HepG2 (cell line): ENCODE results near the gene GALK2. TPM values are rescaled to one million over a fixed set of nuclear protein-coding genes. Genes with fewer than 3 reads are reported as not detected.

Source experiments
- ARNT ChIP-seq: fragments of 450-650 bp; IDR thresholded peaks from 2 replicates; pipeline ENCODE4 v1.6.1; 2017
- HMG20B ChIP-seq: conservative IDR thresholded peaks from 2 replicates; pipeline ENCODE4 v1.6.1; 2016; ENCODE audit warnings: missing genetic modification reagents, missing compliant biosample characterization
- MAFF ChIP-seq: IDR thresholded peaks from 2 replicates; pipeline ENCODE4 v1.6.1; 2011; ENCODE audit warnings: low read depth, low read length, improper control_type of control experiment
- MLXIP ChIP-seq: sonication (generic); formaldehyde crosslinking; IDR thresholded peaks from 2 replicates; pipeline ENCODE4 v1.9.0; 2021; ENCODE audit warnings: missing genetic modification reagents, borderline replicate concordance
- NRL ChIP-seq: sonication (generic); formaldehyde crosslinking; IDR thresholded peaks from 2 replicates; pipeline ENCODE4 v1.5.0; 2020; ENCODE audit warnings: missing genetic modification reagents, mild to moderate bottlenecking, moderate library complexity, borderline replicate concordance
- PRPF4 ChIP-seq: fragments of 200-400 bp; formaldehyde crosslinking; IDR thresholded peaks from 2 replicates; pipeline ENCODE4 v1.6.1; 2016; ENCODE audit warnings: low read length, low read depth; ENCODE audit not compliant: poor library complexity, severe bottlenecking
- STAT6 ChIP-seq: sonication (generic); formaldehyde crosslinking; IDR thresholded peaks from 2 replicates; pipeline ENCODE4 v1.4.0; 2020; ENCODE audit warnings: missing genetic modification reagents, mild to moderate bottlenecking, borderline replicate concordance
- TEF ChIP-seq: sonication (generic); formaldehyde crosslinking; IDR thresholded peaks from 2 replicates; pipeline ENCODE4 v1.5.0; 2020; ENCODE audit warnings: missing genetic modification reagents
- THAP11 ChIP-seq: IDR thresholded peaks from 2 replicates; pipeline ENCODE4 v1.6.1; 2016; ENCODE audit warnings: missing biosample characterization, missing genetic modification reagents
- TMF1 ChIP-seq: sonication (generic); formaldehyde crosslinking; IDR thresholded peaks from 2 replicates; pipeline ENCODE4 v1.8.1; 2022; ENCODE audit warnings: low read depth, missing genetic modification reagents
- TP53 ChIP-seq: sonication (generic); formaldehyde crosslinking; conservative IDR thresholded peaks from 2 replicates; pipeline ENCODE4 v1.4.0; 2020; ENCODE audit warnings: missing genetic modification reagents
- TSC22D2 ChIP-seq: sonication (generic); formaldehyde crosslinking; IDR thresholded peaks from 2 replicates; pipeline ENCODE4 v1.5.1; 2020; ENCODE audit warnings: missing genetic modification reagents, mild to moderate bottlenecking, borderline replicate concordance
- ZBTB3 ChIP-seq: sonication (generic); formaldehyde crosslinking; IDR thresholded peaks from 2 replicates; pipeline ENCODE4 v1.4.0; 2020; ENCODE audit warnings: low read depth, mild to moderate bottlenecking, moderate library complexity, missing genetic modification reagents, borderline replicate concordance
- ZBTB7A ChIP-seq: sonication (generic); formaldehyde crosslinking; IDR thresholded peaks from 2 replicates; pipeline ENCODE4 v1.8.0; 2022; ENCODE audit warnings: mild to moderate bottlenecking, missing genetic modification reagents
- ZEB1 ChIP-seq: IDR thresholded peaks from 2 replicates; pipeline ENCODE4 v1.6.1; 2012; ENCODE audit warnings: mild to moderate bottlenecking, low read depth, inconsistent platforms; ENCODE audit not compliant: insufficient replicate concordance
- ZMYM2 ChIP-seq: sonication (generic); formaldehyde crosslinking; IDR thresholded peaks from 2 replicates; pipeline ENCODE4 v1.8.0; 2022; ENCODE audit warnings: mild to moderate bottlenecking, missing genetic modification reagents
- ZNF275 ChIP-seq: sonication (generic); formaldehyde crosslinking; IDR thresholded peaks from 2 replicates; pipeline ENCODE4 v1.8.0; 2022; ENCODE audit warnings: missing genetic modification reagents, mild to moderate bottlenecking, inconsistent platforms, borderline replicate concordance
- ZNF3 ChIP-seq: IDR thresholded peaks from 2 replicates; pipeline ENCODE4 v1.7.0; 2017; ENCODE audit warnings: inconsistent platforms
- ZNF343 ChIP-seq: sonication (generic); formaldehyde crosslinking; IDR thresholded peaks from 2 replicates; pipeline ENCODE4 v1.4.0; 2020; ENCODE audit warnings: mild to moderate bottlenecking, missing genetic modification reagents
- ZNF607 ChIP-seq: sonication (generic); formaldehyde crosslinking; IDR thresholded peaks from 2 replicates; pipeline ENCODE4 v1.5.1; 2020; ENCODE audit warnings: missing genetic modification reagents, mild to moderate bottlenecking, borderline replicate concordance
- ZNF619 ChIP-seq: sonication (generic); formaldehyde crosslinking; IDR thresholded peaks from 2 replicates; pipeline ENCODE4 v1.4.0; 2020; ENCODE audit warnings: mild to moderate bottlenecking, missing genetic modification reagents
- ZNF780A ChIP-seq: sonication (generic); formaldehyde crosslinking; IDR thresholded peaks from 2 replicates; pipeline ENCODE4 v1.8.0; 2022; ENCODE audit warnings: mild to moderate bottlenecking, missing genetic modification reagents, moderate library complexity
- polyA plus RNA-seq, 8 experiments: library from polyadenylated mRNA; depleted of rRNA in 3 of 8; stranded (reverse) in 7 of 8; unstranded in 1 of 8; fragments of >200 nt; fragmentation: Illumina TruSeq in 4 of 8; extraction: Trizol in 4 of 8; gene quantifications; 2 replicates each; pipeline versions ENCODE4 v1.2.1 to v1.2.3, GENCODE V29; 2011 to 2016; ENCODE audit warnings: low read depth in 4 of 8, missing spikeins in 1 of 8, mixed read lengths in 1 of 8; ENCODE audit not compliant: insufficient read depth in 1 of 8
- total RNA-seq, 5 experiments: library from RNA; depleted of rRNA; stranded (reverse); fragments of >200 nt; fragmentation: Illumina TruSeq; extraction: Trizol; gene quantifications; 2 replicates each; pipeline ENCODE4 v1.2.3, GENCODE V29; 2016; ENCODE audit warnings: low read depth in 1 of 5

GALK2 gene
- total and polyA plus RNA-seq, 2 of the 13 experiments (the other 11 are each of a cell fraction or from before 2014, with no cell fraction given): 17.6 to 32.8 TPM

GRCh38 chr15:49169880-49170597 lies at the start of gene GALK2 (continued):
- TF ChIP-seq ZNF3 (CRISPR knock-in tag) (no peak), ARNT (no peak), THAP11 (CRISPR knock-in tag) (peak; percentile 40), ZNF619 (CRISPR knock-in tag) (0 out of 2 replicates have a peak, but pooled peaks have one; percentile 28), ZNF343 (CRISPR knock-in tag) (no peak; the same call in 1 of the 2 replicates), ZNF780A (CRISPR knock-in tag) (no peak), MAFF (peak; percentile 48), ZNF607 (peak; percentile 82; the same call in 1 of the 2 replicates), TP53 (CRISPR knock-in tag) (0 out of 2 replicates have a peak, but pooled peaks have one; percentile 19), TMF1 (CRISPR knock-in tag) (no peak), MLXIP (CRISPR knock-in tag) (no peak), PRPF4 (no peak), TEF (CRISPR knock-in tag) (no peak), HMG20B (CRISPR knock-in tag) (no peak), TSC22D2 (CRISPR knock-in tag) (peak; percentile 71; the same call in 1 of the 2 replicates), ZBTB7A (CRISPR knock-in tag) (peak; percentile 33; the same call in 1 of the 2 replicates), STAT6 (0 out of 2 replicates have a peak, but pooled peaks have one; percentile 80), NRL (CRISPR knock-in tag) (peak; percentile 62; the same call in 1 of the 2 replicates), ZBTB3 (CRISPR knock-in tag) (no peak), ZEB1 (no peak), ZNF275 (CRISPR knock-in tag) (no peak; the same call in 1 of the 2 replicates), ZMYM2 (CRISPR knock-in tag) (no peak)
